HL-60 (cell line): ENCODE measurements around the gene OR51B5.

Experiments
- CTCF ChIP-seq: IDR thresholded peaks from one replicate; pipeline ENCODE4 v1.5.1; 2011; ENCODE audit warnings: low read length, control low read depth, inconsistent platforms; ENCODE audit not compliant: insufficient read depth
- POLR2AphosphoS5 ChIP-seq: IDR thresholded peaks from 2 replicates; pipeline ENCODE4 v1.6.1; 2012; ENCODE audit warnings: low read depth

DNA sequence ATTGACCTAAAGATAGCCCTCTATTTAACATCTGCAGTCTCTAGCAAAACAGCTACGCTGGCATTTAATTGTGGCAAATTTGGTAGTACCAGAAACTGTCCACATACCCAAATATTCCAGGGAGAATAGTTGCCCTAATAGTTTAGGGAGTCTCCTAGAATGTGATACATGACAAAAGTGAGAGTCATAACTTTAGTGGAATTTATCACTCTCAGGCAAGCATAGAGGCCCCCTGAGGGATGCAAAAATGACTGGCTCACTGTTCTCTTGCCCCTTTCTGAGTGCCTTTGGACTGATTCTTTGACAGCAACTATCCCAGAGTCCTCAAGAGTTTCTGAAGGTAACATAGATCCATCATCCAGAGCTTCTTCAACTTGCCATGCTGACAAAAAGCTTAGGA lies 39.3 kb downstream of the OR51B5 start:
- TF ChIP-seq CTCF (no peak), POLR2AphosphoS5 (no peak)
